ENCODE results near the gene PLGRKT.
"Not testable (repeated sequence)": the region's sequence is repeated elsewhere in the genome, so short reads cannot be mapped to it uniquely, and the experiment has no call there.

Gene PLGRKT

GRCh38 chr9:5447337-5447736, 9.6 kb upstream of the PLGRKT start:
- Histone ChIP-seq H3K79me2 (ENCODE audit: control insufficient read depth, low read length) (no peaks in the 10 kb centered on the region), H3K4me1 (ENCODE audit: control insufficient read depth, low read length) (peaks cover 10% of the 10 kb centered on the region), H3K27me3 (ENCODE audit: control insufficient read depth, low read length) (peaks cover 58% of the 10 kb centered on the region), H3F3A (ENCODE audit: control insufficient read depth, insufficient read depth) (no peaks in the 10 kb centered on the region), H3K9me2 (replicated peaks; ENCODE audit: control insufficient read depth, low read length) (no peaks in the 10 kb centered on the region), H3K4me2 (ENCODE audit: low read length) (no peak overlapping the region), H3K36me3 (ENCODE audit: control insufficient read depth, low read length) (no peaks in the 10 kb centered on the region), H3K9me3 (ENCODE audit: control insufficient read depth, insufficient read depth, low read length) (no peaks in the 10 kb centered on the region), H4K20me1 (ENCODE audit: control insufficient read depth, insufficient read depth, low read depth, low read length) (no peaks in the 10 kb centered on the region), H3K27ac (ENCODE audit: low read depth, low read length) (no peak overlapping the region), H3K4me3 (ENCODE audit: low read length) (no peak overlapping the region)
- TF ChIP-seq CTCF (IDR thresholded peaks at IDR 0.05; ENCODE audit: low read depth, low read length, poor library complexity, severe bottlenecking): no peak
- TF ChIP-seq EZH2phosphoT487 (IDR thresholded peaks at IDR 0.05; ENCODE audit: borderline replicate concordance, low read length): no peak

GRCh38 chr9:5446451-5447236, 8.9 kb upstream of the PLGRKT start:
- H4K20me1 ChIP-seq (ENCODE audit: control insufficient read depth, insufficient read depth, low read depth, low read length): no peaks in the 10 kb centered on the region
- H3K9me3 ChIP-seq (ENCODE audit: control insufficient read depth, insufficient read depth, low read length): no peaks in the 10 kb centered on the region
- H3K9me2 ChIP-seq (replicated peaks; ENCODE audit: control insufficient read depth, low read length): no peaks in the 10 kb centered on the region
- TF ChIP-seq EZH2phosphoT487 (IDR thresholded peaks at IDR 0.05; ENCODE audit: borderline replicate concordance, low read length) (no peak), CTCF (IDR thresholded peaks at IDR 0.05; ENCODE audit: low read depth, low read length, poor library complexity, severe bottlenecking) (no peak)
- no peaks in the 10 kb centered on the region for H3K79me2 ChIP-seq (ENCODE audit: control insufficient read depth, low read length)
- no peaks in the 10 kb centered on the region for H3K36me3 ChIP-seq (ENCODE audit: control insufficient read depth, low read length)
- peaks cover 58% of the 10 kb centered on the region for H3K27me3 ChIP-seq (ENCODE audit: control insufficient read depth, low read length)
- peaks cover 10% of the 10 kb centered on the region for H3K4me1 ChIP-seq (ENCODE audit: control insufficient read depth, low read length)
- H3K4me2 ChIP-seq (ENCODE audit: low read length): no peak overlapping the region
- H3K4me3 ChIP-seq (ENCODE audit: low read length): no peak overlapping the region
- no peaks in the 10 kb centered on the region for H3F3A ChIP-seq (ENCODE audit: control insufficient read depth, insufficient read depth)
- H3K27ac ChIP-seq (ENCODE audit: low read depth, low read length): no peak overlapping the region

- no peak overlapping the region for H3K4me3 ChIP-seq (ENCODE audit: low read length)
- no peaks in the 10 kb centered on the region for H3K79me2 ChIP-seq (ENCODE audit: control insufficient read depth, low read length)
- no peaks in the 10 kb centered on the region for H3F3A ChIP-seq (ENCODE audit: control insufficient read depth, insufficient read depth)
- H3K4me2 ChIP-seq (ENCODE audit: low read length): no peak overlapping the region
- no peaks in the 10 kb centered on the region for H3K36me3 ChIP-seq (ENCODE audit: control insufficient read depth, low read length)
- no peaks in the 10 kb centered on the region for H3K9me2 ChIP-seq (replicated peaks; ENCODE audit: control insufficient read depth, low read length)
- peaks cover 61% of the 10 kb centered on the region for H3K27me3 ChIP-seq (ENCODE audit: control insufficient read depth, low read length)
- no peak for TF ChIP-seq EZH2phosphoT487 (IDR thresholded peaks at IDR 0.05; ENCODE audit: borderline replicate concordance, low read length)
- no peak for TF ChIP-seq CTCF (IDR thresholded peaks at IDR 0.05; ENCODE audit: low read depth, low read length, poor library complexity, severe bottlenecking)
- H3K9me3 ChIP-seq (ENCODE audit: control insufficient read depth, insufficient read depth, low read length): no peaks in the 10 kb centered on the region
- H4K20me1 ChIP-seq (ENCODE audit: control insufficient read depth, insufficient read depth, low read depth, low read length): no peaks in the 10 kb centered on the region
- no peak overlapping the region for H3K27ac ChIP-seq (ENCODE audit: low read depth, low read length)
- H3K4me1 ChIP-seq (ENCODE audit: control insufficient read depth, low read length): peaks cover 10% of the 10 kb centered on the region
These were observed 8.2 kb upstream of the PLGRKT start for GRCh38 chr9:5445886-5446285.

GRCh38 chr9:5445096-5445495, 7.4 kb upstream of the PLGRKT start:
- not testable (repeated sequence) for H4K20me1 ChIP-seq (ENCODE audit: control insufficient read depth, insufficient read depth, low read depth, low read length); H3K27ac ChIP-seq (ENCODE audit: low read depth, low read length); H3K9me2 ChIP-seq (replicated peaks; ENCODE audit: control insufficient read depth, low read length); H3K9me3 ChIP-seq (ENCODE audit: control insufficient read depth, insufficient read depth, low read length); H3K79me2 ChIP-seq (ENCODE audit: control insufficient read depth, low read length); H3K4me3 ChIP-seq (ENCODE audit: low read length); H3F3A ChIP-seq (ENCODE audit: control insufficient read depth, insufficient read depth); H3K4me2 ChIP-seq (ENCODE audit: low read length); H3K4me1 ChIP-seq (ENCODE audit: control insufficient read depth, low read length); H3K36me3 ChIP-seq (ENCODE audit: control insufficient read depth, low read length)
- peaks cover 61% of the 10 kb centered on the region for H3K27me3 ChIP-seq (ENCODE audit: control insufficient read depth, low read length)

All from DOHH2 (cell line).